OCI-LY7 (cell line): ENCODE data around the gene PMM2. TPM values are rescaled to one million over a fixed set of nuclear protein-coding genes. Genes with fewer than 3 reads are reported as not detected.
A peak's percentile ranks its signal among the peaks of the same experiment; 100 is the strongest.

Experiments used
- BruUV-seq: library from RNA; stranded (reverse); fragments of 400-500 nt; replicated peaks from 2 replicates; lab custom pipeline; 2021; lab: Mats Ljungman, UMichigan
- CTCF ChIA-PET: fragments of 300-600 bp; sonication (Branson Sonifier 250); formaldehyde crosslinking; loops from one replicate; lab custom pipeline; 2022; ENCODE audit warnings: antibody characterized with exemption; ENCODE audit not compliant: unreplicated experiment; lab: Charles Lee
- POLR2A ChIA-PET: fragments of 300-600 bp; sonication (Branson Sonifier 250); formaldehyde crosslinking; loops from one replicate; lab custom pipeline; 2022; ENCODE audit warnings: antibody characterized with exemption; lab: Charles Lee
- DNase-seq: peaks from one replicate; pipeline ENCODE4 v3.0.0-alpha.2; 2015; ENCODE audit warnings: low spot score
- H2AFZ ChIP-seq: fragments of 200-600 bp; sonication (generic), shearing (Covaris generic); 2 replicates; pipeline ENCODE4 v1.6.1; 2014; ENCODE audit warnings: mild to moderate bottlenecking, antibody characterized with exemption, low read length, moderate library complexity
- H3K27ac ChIP-seq: fragments of 200-600 bp; sonication (generic); 2 replicates; pipeline ENCODE4 v1.5.1; 2014; ENCODE audit warnings: mixed run types, low read depth, mild to moderate bottlenecking, moderate library complexity, low read length, inconsistent platforms; ENCODE audit not compliant: poor library complexity, severe bottlenecking
- H3K36me3 ChIP-seq: fragments of 200-600 bp; sonication (generic); 2 replicates; pipeline ENCODE4 v1.6.1; 2014; ENCODE audit warnings: mild to moderate bottlenecking, antibody characterized with exemption, low read length, moderate library complexity, mixed read lengths; ENCODE audit not compliant: insufficient read depth
- H3K4me1 ChIP-seq: fragments of 200-600 bp; sonication (generic); 2 replicates; pipeline ENCODE4 v1.5.1; 2014; ENCODE audit warnings: mild to moderate bottlenecking, low read length; ENCODE audit not compliant: insufficient read depth, poor library complexity, severe bottlenecking
- H3K4me2 ChIP-seq: fragments of 200-600 bp; sonication (generic); 2 replicates; pipeline ENCODE4 v1.6.1; 2014; ENCODE audit warnings: mild to moderate bottlenecking, low read length
- H3K4me3 ChIP-seq: fragments of 200-600 bp; sonication (generic); 2 replicates; pipeline ENCODE4 v1.5.1; 2014; ENCODE audit warnings: mild to moderate bottlenecking, low read depth, low read length; ENCODE audit not compliant: poor library complexity, severe bottlenecking
- H3K79me2 ChIP-seq: fragments of 200-600 bp; sonication (generic); 2 replicates; pipeline ENCODE4 v1.6.1; 2016; ENCODE audit warnings: low read depth, mild to moderate bottlenecking, low read length, moderate library complexity, mixed read lengths; ENCODE audit not compliant: insufficient read depth
- H3K9me2 ChIP-seq: fragments of 200-600 bp; sonication (generic); 2 replicates; pipeline ENCODE4 v1.6.1; 2016; ENCODE audit warnings: mild to moderate bottlenecking, low read length, mixed read lengths; ENCODE audit not compliant: insufficient read depth
- H3K9me3 ChIP-seq: fragments of 200-600 bp; sonication (generic); 2 replicates; pipeline ENCODE4 v1.6.1; 2014; ENCODE audit warnings: mild to moderate bottlenecking, mixed run types, low read length, mixed read lengths
- H4K20me1 ChIP-seq: fragments of 200-600 bp; sonication (generic); 2 replicates; pipeline ENCODE4 v1.6.1; 2014; ENCODE audit warnings: mild to moderate bottlenecking, antibody characterized with exemption, low read length, moderate library complexity, mixed read lengths; ENCODE audit not compliant: insufficient read depth
- EZH2phosphoT487 ChIP-seq: fragments of 200-600 bp; sonication (generic); IDR thresholded peaks from 2 replicates; pipeline ENCODE4 v1.6.1; 2018; ENCODE audit warnings: low read depth, borderline replicate concordance, mild to moderate bottlenecking, mixed run types, antibody characterized with exemption, low read length, moderate library complexity, mixed read lengths
- intact Hi-C: fragments of 100-400 bp; cut with micrococcal nuclease; formaldehyde crosslinking; loops from one replicate; pipeline ENCODE4 v1.10.0; 2022; ENCODE audit not compliant: unreplicated experiment
- total RNA-seq, 2 experiments: library from RNA; depleted of rRNA in 1 of 2; stranded (reverse); fragments of >200 nt in 1 of 2; shearing (Covaris generic) in 1 of 2; gene quantifications; 2 replicates each; pipeline ENCODE4 v1.2.3, GENCODE V29; 2014 to 2022
- TF ChIP-seq, protein P1 (sequence below): fragments of 200-600 bp; sonication (generic); conservative IDR thresholded peaks from 2 replicates; pipeline ENCODE4 v1.5.1; 2014; ENCODE audit warnings: mild to moderate bottlenecking, antibody characterized with exemption, low read length, moderate library complexity, mixed read lengths

Gene PMM2
- total RNA-seq, 2 experiments from 2014 or later: 39.1 to 53.9 TPM

DNA sequence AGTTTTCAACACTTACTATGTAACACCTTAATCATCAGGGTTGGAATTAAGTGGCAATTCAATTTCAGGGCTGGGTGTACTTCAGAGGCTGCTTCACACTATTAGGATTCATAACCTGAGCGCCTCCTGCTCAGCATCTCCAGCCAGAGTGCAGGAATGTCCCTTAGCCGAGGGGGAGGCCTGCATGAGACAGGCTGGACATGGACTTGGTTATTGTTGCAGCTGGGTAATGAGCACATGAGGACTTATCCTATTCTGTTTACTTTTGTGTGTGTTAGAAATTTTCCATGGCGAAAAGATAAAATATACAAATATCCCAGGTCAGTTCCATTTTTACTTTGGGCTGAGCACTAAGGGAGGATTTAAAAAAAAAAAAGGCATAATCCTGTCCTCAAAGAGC, 10.4 kb downstream of the PMM2 start:
- H3K36me3 ChIP-seq: peaks cover 98% of the 10 kb centered on the region
- H3K27ac ChIP-seq: no peak overlapping the region
- H2AFZ ChIP-seq: no peak overlapping the region
- no peaks in the 10 kb centered on the region for H4K20me1 ChIP-seq
- no peaks in the 10 kb centered on the region for H3K9me2 ChIP-seq
- TF ChIP-seq EZH2phosphoT487: no peak
- TF ChIP-seq, protein P1, sequence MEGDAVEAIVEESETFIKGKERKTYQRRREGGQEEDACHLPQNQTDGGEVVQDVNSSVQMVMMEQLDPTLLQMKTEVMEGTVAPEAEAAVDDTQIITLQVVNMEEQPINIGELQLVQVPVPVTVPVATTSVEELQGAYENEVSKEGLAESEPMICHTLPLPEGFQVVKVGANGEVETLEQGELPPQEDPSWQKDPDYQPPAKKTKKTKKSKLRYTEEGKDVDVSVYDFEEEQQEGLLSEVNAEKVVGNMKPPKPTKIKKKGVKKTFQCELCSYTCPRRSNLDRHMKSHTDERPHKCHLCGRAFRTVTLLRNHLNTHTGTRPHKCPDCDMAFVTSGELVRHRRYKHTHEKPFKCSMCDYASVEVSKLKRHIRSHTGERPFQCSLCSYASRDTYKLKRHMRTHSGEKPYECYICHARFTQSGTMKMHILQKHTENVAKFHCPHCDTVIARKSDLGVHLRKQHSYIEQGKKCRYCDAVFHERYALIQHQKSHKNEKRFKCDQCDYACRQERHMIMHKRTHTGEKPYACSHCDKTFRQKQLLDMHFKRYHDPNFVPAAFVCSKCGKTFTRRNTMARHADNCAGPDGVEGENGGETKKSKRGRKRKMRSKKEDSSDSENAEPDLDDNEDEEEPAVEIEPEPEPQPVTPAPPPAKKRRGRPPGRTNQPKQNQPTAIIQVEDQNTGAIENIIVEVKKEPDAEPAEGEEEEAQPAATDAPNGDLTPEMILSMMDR: no peak
- no peaks in the 10 kb centered on the region for H3K4me1 ChIP-seq
- BruUV-seq: TSS peak; percentile 1
- H3K9me3 ChIP-seq: no peaks in the 10 kb centered on the region
- POLR2A ChIA-PET: no interaction called here
- H3K4me3 ChIP-seq: no peak overlapping the region
- no peak for DNase-seq
- CTCF ChIA-PET: no interaction called here
- intact Hi-C loops: no loop called here
- H3K4me2 ChIP-seq: no peak overlapping the region
- H3K79me2 ChIP-seq: peaks cover 12% of the 10 kb centered on the region; the same call in 1 of the 2 replicates

DNA sequence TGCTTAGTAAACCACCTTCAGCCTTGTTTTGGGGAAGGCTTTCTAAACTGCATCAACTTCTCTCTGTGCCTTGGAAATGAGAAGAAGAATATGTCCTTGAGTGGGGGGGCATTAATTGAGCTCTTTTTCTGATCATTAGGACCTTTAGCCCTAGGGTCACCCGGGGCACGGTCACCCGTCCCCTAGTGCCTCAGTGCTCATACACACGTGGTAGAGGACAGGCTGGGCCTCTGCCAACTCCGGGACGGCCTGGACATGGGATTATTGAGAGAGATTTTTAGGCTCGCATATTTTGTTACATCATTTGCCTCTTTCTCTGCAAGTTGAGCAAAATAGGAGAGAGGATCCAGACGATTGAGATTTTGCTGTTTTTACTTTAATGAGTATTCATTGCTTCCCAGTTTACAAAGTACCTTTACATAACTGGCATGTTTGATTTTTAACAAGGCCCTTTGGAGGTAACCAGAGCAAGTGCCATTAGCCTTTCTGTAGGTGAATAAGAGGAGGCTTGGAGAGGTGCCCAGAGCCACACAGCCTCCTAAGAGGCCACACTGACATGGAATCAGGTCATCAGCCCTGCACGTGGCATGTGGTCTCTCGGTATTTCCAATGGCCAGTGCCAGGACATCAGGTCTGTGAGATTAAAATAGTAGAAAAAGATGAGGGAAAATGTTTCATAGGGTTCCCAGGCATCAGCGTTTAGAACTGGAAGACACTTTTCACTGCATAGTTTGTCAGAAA, 11.1 kb downstream of the PMM2 start:
- Histone ChIP-seq H4K20me1 (no peaks in the 10 kb centered on the region), H3K27ac (no peak overlapping the region), H3K79me2 (peaks cover 12% of the 10 kb centered on the region; the same call in 1 of the 2 replicates), H3K4me1 (no peaks in the 10 kb centered on the region), H3K9me2 (no peaks in the 10 kb centered on the region), H3K4me3 (no peak overlapping the region), H3K36me3 (peaks cover 100% of the 10 kb centered on the region), H3K9me3 (no peaks in the 10 kb centered on the region), H3K4me2 (no peak overlapping the region), H2AFZ (no peak overlapping the region)
- TF ChIP-seq EZH2phosphoT487: no peak
- TF ChIP-seq, protein P1: no peak
- no peak for DNase-seq
- ChIA-PET POLR2A (no interaction called here), CTCF (no interaction called here)
- intact Hi-C loops: no loop called here
- BruUV-seq: no TSS peak

DNA sequence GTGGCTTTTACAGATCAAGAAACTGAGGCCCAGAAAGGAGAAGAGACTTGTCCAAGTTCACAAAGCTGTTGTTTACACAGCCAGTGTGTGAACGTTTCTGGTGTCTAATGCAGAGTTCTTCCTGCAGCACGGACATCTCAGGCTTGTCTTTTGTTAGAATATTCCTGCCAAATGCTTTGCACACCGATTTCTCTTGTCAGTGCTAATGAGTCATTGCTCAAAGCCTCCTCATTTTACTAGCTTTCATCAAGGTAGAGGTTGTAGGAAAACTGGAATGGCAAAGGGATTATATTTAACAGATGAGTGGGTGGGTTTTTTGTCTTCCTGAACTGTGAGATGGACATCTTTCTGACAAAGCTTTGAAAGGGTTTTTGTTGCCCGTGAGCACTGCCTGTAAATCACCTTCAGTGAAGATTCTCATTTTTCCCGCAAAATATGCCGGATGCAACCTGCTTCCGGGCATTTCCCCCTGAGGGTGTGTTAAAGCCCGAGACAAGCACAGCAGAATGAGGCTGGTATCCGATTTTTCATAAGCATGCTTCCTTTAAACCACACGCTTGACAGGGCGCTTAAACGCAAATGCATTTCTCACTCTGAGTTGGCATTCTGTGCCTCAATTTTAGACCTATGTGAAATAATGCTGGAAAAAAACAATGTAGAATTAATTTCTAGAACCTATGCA, 14.7 kb downstream of the PMM2 start:
- H3K4me2 ChIP-seq: no peak overlapping the region
- DNase-seq: no peak
- no peaks in the 10 kb centered on the region for H3K9me2 ChIP-seq
- H3K4me1 ChIP-seq: no peaks in the 10 kb centered on the region
- intact Hi-C loops: no loop called here
- BruUV-seq: no TSS peak
- H3K36me3 ChIP-seq: peaks cover 100% of the 10 kb centered on the region
- H3K79me2 ChIP-seq: no peaks in the 10 kb centered on the region
- CTCF ChIA-PET: no interaction called here
- no peak overlapping the region for H3K4me3 ChIP-seq
- H3K27ac ChIP-seq: no peak overlapping the region
- no peaks in the 10 kb centered on the region for H3K9me3 ChIP-seq
- no peak overlapping the region for H2AFZ ChIP-seq
- no peak for TF ChIP-seq EZH2phosphoT487
- TF ChIP-seq, protein P1: no peak
- POLR2A ChIA-PET: no interaction called here
- no peaks in the 10 kb centered on the region for H4K20me1 ChIP-seq
